Pancreas (tissue), 10 donors: ENCODE data around the gene TIMM23B. TPM values are rescaled to one million over a fixed set of nuclear protein-coding genes. Genes with fewer than 3 reads are reported as not detected.
A peak's percentile ranks its signal among the peaks of the same experiment; 100 is the strongest.
"Not testable (repeated sequence)": the region's sequence is repeated elsewhere in the genome, so short reads cannot be mapped to it uniquely, and the experiment has no call there.

Experiments
- ATAC-seq, 4 donors: fragments of 200-7000 bp; cut with Tn5 transposase; one replicate each; pipeline versions ENCODE4 v1.8.0 to v1.9.1; 2020; ENCODE audit warnings: mild to moderate bottlenecking in 4 of 4, moderate library complexity in 4 of 4
- DNase-seq, 6 donors: peaks; one replicate each; pipeline ENCODE4 v3.0.0-alpha.2; 2020
- FAIRE-seq: peaks from 2 replicates; lab custom pipeline; 2012; peaks lifted over from hg19 to GRCh38; lab: Jason Lieb, UNC
- H3K27ac ChIP-seq, 4 donors: fragments of 200-600 bp; sonication (generic); 1 replicate in 3 of 4; 2 replicates in 1 of 4; pipeline versions ENCODE4 v1.5.0 to v1.8.0; 2020
- H3K27me3 ChIP-seq, 4 donors: fragments of 200-600 bp; one replicate each; pipeline ENCODE4 v1.8.0; 2021
- H3K36me3 ChIP-seq, 3 donors: fragments of 200-600 bp; sonication (generic) in 1 of 3; one replicate each; pipeline versions ENCODE4 v1.5.0 to v1.8.0; 2020 to 2021
- H3K4me1 ChIP-seq, 3 donors: fragments of 200-600 bp; one replicate each; pipeline ENCODE4 v1.8.0; 2021
- H3K4me3 ChIP-seq, 4 donors: fragments of 200-600 bp; sonication (generic) in 2 of 4; one replicate each; pipeline versions ENCODE4 v1.5.0 to v1.8.0; 2020 to 2021
- H3K9me3 ChIP-seq, 4 donors: fragments of 200-600 bp; one replicate each; pipeline ENCODE4 v1.8.0; 2021
- CTCF ChIP-seq, 4 donors: fragments of 200-600 bp; sonication (generic) in 3 of 4; IDR thresholded peaks; one replicate each; pipeline versions ENCODE4 v1.5.0 to v1.8.0; 2021; ENCODE audit warnings: antibody characterized with exemption in 4 of 4
- WGBS, 2 donors: extraction: QIAGEN DNeasy Blood & Tissue Kit; methylation state at CpG; one replicate each; pipeline ENCODE4 v1.1.7; 2013; 5-methylcytosine and 5-hydroxymethylcytosine counted together
- intact Hi-C, 3 donors: fragments of 100-400 bp; cut with DNase I; formaldehyde crosslinking; loops; one replicate each; pipeline versions ENCODE4 v1.11.1 to v1.14.2; 2022
- polyA plus RNA-seq, 2 donors: library from polyadenylated mRNA; stranded (reverse); fragments of 200-250 nt; gene quantifications; one replicate each; pipeline ENCODE4 v1.2.3, GENCODE V29; 2013
- total RNA-seq, 6 donors: library from RNA; stranded (reverse); fragmentation: NEBNext Ultra II Directional in 4 of 6; extraction: Animal tissue kit (Norgen Biotek cat#: 25700) in 4 of 6; gene quantifications; one replicate each; pipeline versions ENCODE4 v1.2.1 to v1.2.4, GENCODE V29; 2021 to 2023
- donor health status: healthy with polysubstance abuse.
- donor health status: DM: no; HTN: no; CAD: no; lungs with moderate emphysema.
- donor health status: DM: no; HTN: no; CAD: no.
- donor health status: control.
- donor health status: control.
- donor health status: Bipolar disorder and iron deficiency.
- donor health status: DM: yes; HTN: yes; CAD: no.
- donor health status: DM: no; HTN: no; CAD: no.
- donor health status: DM: no; HTN: no; CAD: no.
- donor health status: DM: yes; HTN: yes; CAD: no.

Gene TIMM23B
- total and polyA plus RNA-seq, 8 donors, result 7.2 to 13.1 (median 8.7) TPM

GRCh38 chr10:49988376-49988775, 46.5 kb downstream of the TIMM23B start, which contains the start of gene AGAP6:
TSS of gene AGAP6 (plus strand) at chr10:49988406. CDS start at chr10:49988716, 310 bp downstream.
- H3K9me3 ChIP-seq, H3K27ac ChIP-seq, H3K4me3 ChIP-seq, intact Hi-C loops, H3K36me3 ChIP-seq, H3K4me1 ChIP-seq, H3K27me3 ChIP-seq, ATAC-seq, FAIRE-seq, DNase-seq: not testable (repeated sequence)
- 88 to 93% methylated on average over 14 to 17 of the region's 18 CpGs for WGBS, 2 donors

GRCh38 chr10:49995321-49995720, 53.5 kb downstream of the TIMM23B start:
- FAIRE-seq, H3K9me3 ChIP-seq, H3K27me3 ChIP-seq, ATAC-seq, H3K27ac ChIP-seq, H3K4me3 ChIP-seq, H3K36me3 ChIP-seq, H3K4me1 ChIP-seq, DNase-seq, intact Hi-C loops: not testable (repeated sequence)
- WGBS, 2 donors, result 89 to 90% methylated on average over 5 of the region's 5 CpGs

DNA sequence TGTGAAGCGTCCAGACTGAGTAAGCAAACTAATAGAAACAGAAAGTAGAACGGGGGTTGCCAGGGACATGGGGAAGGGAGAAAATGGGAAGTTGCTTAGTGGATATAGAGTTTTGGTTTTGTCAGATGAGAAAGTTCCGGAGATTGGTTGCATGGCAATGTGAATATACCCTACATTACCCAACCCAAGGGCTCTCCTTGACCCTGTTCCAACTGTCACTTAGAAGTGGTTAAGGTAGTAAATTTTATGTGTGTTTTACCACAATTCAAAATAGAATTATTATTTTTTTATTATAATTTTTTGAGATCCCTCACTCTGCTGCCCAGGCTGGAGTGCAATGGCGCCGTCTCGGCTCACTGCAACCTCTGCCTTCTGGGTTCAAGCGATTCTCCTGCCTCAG, 72.2 kb downstream of the TIMM23B start:
- H3K9me3 ChIP-seq, H3K27ac ChIP-seq, FAIRE-seq, H3K4me1 ChIP-seq, intact Hi-C loops, H3K27me3 ChIP-seq, ATAC-seq, H3K36me3 ChIP-seq, H3K4me3 ChIP-seq, DNase-seq: not testable (repeated sequence)
- WGBS, 2 donors, result 73 to 92% methylated on average over 1 of the region's 7 CpGs

- ATAC-seq, H3K9me3 ChIP-seq, DNase-seq, intact Hi-C loops, H3K4me1 ChIP-seq, H3K4me3 ChIP-seq, H3K27ac ChIP-seq, H3K27me3 ChIP-seq, H3K36me3 ChIP-seq, FAIRE-seq: not testable (repeated sequence)
- 72 to 77% methylated on average over 9 of the region's 9 CpGs for WGBS, 2 donors
Measured at GRCh38 chr10:50015596-50016220, 73.9 kb downstream of the TIMM23B start.

DNA sequence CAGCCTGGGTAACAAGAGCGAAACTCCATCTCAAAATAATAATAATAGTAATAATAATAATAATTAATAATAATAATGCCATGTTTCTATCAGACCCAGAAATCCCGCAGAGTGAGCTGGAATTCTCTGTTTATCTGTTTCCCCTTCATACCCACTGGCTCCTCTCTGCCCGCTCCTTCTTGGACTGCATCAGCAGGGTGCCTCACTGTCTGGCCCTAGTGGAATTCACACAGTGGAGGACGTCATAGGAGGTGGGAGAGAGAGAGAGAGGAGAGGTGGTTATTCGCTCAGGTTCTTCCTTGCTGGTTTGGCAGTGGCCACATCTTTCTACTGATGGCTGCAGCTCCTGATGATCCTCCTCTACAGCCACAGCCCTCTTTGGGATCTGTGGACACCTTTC, 75.1 kb downstream of the TIMM23B start:
- FAIRE-seq, ATAC-seq, H3K27me3 ChIP-seq, H3K36me3 ChIP-seq, H3K4me1 ChIP-seq, H3K9me3 ChIP-seq, H3K27ac ChIP-seq, H3K4me3 ChIP-seq, intact Hi-C loops, DNase-seq: not testable (repeated sequence)
- 84 to 90% methylated on average over 5 of the region's 5 CpGs for WGBS, 2 donors

DNA sequence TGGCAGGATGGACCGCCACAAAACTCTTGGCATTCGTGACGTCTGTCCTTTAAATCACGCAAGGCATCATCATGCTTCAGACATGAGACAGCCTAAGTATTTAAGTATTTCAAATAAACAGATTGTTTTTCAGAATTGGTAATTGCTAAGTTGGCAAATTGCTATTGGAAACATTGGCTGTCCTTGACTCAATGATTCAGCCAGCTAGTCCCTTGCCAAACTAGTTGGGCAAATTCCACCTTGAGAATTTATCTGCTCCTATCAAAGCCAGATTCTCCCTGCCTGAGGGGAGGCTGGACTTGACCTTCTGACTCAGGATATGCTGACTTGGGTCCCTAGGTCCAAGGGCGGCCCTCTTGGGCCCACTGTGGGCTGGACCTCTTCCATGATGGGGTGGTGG, 75.8 kb downstream of the TIMM23B start:
- H3K4me1 ChIP-seq, FAIRE-seq, H3K36me3 ChIP-seq, H3K27me3 ChIP-seq, H3K27ac ChIP-seq, H3K4me3 ChIP-seq, ATAC-seq, H3K9me3 ChIP-seq, DNase-seq, intact Hi-C loops: not testable (repeated sequence)
- WGBS, 2 donors, result 50 to 63% methylated on average over 4 to 5 of the region's 5 CpGs

DNA sequence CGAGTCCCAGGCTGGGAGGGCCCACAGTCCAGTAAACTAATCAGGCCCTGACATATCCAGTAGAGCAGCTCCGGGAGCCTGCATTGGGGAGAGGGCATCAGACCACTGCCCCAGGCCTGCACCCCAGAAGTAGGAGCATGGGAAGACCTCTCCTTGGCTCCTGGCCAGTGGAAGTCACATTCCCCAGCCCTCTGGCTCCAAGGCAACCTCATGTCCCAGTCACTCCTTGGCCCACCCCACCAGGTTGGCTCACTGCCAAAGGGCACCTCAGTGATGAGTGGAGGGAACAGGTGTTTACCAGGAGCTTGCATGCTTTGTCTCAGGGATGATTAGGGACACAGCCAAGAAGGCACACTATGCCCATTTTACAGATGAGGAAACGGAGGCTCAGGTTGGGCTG, 77.4 kb downstream of the TIMM23B start:
- H3K27me3 ChIP-seq, FAIRE-seq, H3K36me3 ChIP-seq, H3K9me3 ChIP-seq, H3K4me1 ChIP-seq, H3K4me3 ChIP-seq, ATAC-seq, H3K27ac ChIP-seq, intact Hi-C loops: not testable (repeated sequence)
- WGBS, 2 donors, result 83 to 92% methylated on average over 3 of the region's 3 CpGs
- peak in 2 of 6 donors; percentile 49 to 70 for DNase-seq

- intact Hi-C loops, result not testable (repeated sequence)
- WGBS, 2 donors, result 88 to 92% methylated on average over 12 to 13 of the region's 13 CpGs
Measured at GRCh38 chr10:50020451-50021024, 78.7 kb downstream of the TIMM23B start.

DNA sequence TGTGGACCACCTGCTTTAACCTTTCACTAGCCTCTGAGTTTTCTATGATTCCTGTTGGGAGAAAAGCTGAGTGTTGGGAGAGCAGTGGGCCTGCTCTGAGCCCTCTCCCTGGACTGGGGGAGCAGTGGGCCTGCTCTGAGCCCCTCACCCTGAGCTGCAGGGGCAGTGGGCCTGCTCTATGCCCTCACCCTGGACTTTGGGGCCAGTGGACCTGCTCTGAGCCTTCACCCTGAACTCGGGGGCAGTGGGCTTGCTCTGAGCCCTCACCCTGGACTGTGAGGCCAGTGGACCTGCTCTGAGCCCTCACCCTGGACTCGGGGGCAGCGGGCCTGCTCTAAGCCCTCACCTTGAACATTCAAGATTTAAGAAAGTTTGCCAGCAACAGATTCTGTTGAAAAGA, 79.8 kb downstream of the TIMM23B start:
- TF ChIP-seq CTCF (IDR thresholded peaks at IDR 0.05), result no peak
- H3K36me3 ChIP-seq, result no peaks in the 10 kb centered on the region
- 73 to 75% methylated on average over 3 of the region's 3 CpGs for WGBS, 2 donors
- H3K4me1 ChIP-seq, result no peaks in the 10 kb centered on the region
- no peaks in the 10 kb centered on the region for H3K27me3 ChIP-seq
- DNase-seq (no peak), FAIRE-seq (no peak), ATAC-seq (no peak)
- no peaks in the 10 kb centered on the region for H3K9me3 ChIP-seq
- H3K4me3 ChIP-seq, result no peak overlapping the region
- no peak overlapping the region for H3K27ac ChIP-seq
- intact Hi-C loops, result no loop called here

More at GRCh38 chr10:50020451-50021024, 78.7 kb downstream of the TIMM23B start:
- H3K4me3 ChIP-seq, DNase-seq, H3K9me3 ChIP-seq, ATAC-seq, H3K27ac ChIP-seq, H3K4me1 ChIP-seq, H3K36me3 ChIP-seq, H3K27me3 ChIP-seq, FAIRE-seq: not testable (repeated sequence)
